GM19193 (cell line): ENCODE results near the gene HMG20A.

Experiments used
- POLR2A ChIP-seq: IDR thresholded peaks from 4 replicates; pipeline ENCODE4 v1.6.1; 2011; ENCODE audit not compliant: insufficient read depth, insufficient read length; ENCODE audit errors: extremely low read depth

Gene HMG20A

GRCh38 chr15:77521206-77521605 lies 100.5 kb downstream of the HMG20A start:
- TF ChIP-seq POLR2A, result no peak

DNA sequence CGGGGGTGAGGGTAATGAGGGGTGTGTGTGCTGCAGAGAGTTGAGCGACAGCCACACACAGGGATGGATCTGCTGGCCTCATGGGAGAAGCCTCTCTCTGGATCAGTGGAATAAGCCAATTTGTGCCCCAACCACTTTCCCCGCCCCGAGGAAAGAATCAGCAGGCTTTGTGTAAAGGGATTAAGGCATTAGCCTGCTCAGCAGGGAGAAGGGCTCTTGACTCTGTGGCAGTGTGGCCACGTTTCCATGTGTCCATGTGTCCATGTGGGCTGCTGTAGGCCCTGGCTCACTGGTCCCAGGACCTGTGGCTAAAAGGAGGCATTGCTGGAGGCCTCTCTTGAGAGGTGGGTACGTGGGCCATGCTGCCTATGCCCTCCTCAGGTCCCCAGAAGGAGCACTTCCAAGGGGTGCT lies 104.7 kb downstream of the HMG20A start:
- no peak for TF ChIP-seq POLR2A

- no peak for TF ChIP-seq POLR2A
Measured at GRCh38 chr15:77525907-77526594, 105.4 kb downstream of the HMG20A start.

DNA sequence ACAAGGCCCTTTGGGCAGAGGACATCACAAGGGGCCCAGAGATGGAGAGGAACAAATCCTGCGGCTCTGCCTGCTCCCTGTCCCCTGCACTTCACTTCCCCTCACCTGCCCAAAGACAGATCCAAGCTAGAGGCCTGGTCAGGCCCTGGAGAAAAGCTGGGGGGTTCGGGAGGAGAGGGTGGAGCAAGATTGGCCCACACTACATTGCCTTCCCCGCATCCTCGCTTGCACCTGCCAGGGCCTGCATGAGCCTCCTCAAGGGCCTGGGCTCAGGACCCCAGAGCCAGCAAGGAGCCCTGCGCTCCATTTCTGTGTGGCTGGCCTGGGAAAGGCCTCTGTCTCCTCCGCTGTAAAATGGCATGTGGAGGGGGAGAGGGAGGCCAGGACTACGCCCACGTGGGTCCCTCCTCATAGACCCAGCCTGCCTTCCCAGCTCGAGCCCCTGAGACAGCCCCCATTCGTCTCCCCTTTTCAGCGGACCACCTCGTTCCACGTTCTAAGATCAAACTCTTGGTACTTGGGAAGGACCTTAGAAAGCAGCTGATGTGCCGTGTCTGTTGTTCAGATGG lies 106.0 kb downstream of the HMG20A start:
- TF ChIP-seq POLR2A, result no peak

DNA sequence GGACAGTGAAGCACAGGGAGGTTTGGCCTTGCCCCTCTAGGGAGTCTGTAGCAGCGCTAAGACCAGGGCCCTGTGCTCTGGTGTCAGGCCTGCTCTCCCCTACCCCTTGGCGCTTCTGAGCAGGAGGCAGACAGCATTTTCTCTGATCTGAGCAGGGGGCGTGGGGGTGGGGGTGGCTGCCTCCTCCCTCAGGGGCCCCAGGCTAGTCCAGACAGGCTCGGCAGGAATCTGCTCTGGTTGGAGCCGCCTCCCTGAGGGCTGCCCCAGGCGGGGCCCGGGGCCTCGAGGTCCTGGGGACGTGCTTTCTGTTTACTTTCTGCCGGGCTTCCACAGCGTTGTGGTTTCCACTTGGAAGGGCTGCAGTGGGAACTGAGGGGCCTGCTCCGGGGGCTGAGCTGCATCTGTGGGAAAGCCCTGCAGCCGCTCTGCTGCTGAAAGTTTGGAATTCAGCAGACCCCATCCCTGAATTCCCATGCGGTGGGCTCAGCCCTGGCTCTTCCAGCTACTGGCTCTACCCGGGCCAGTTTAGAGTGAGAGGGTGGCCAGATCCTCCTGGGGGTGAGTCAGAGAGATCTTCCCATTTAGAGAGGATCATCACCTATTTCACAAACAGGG lies 106.6 kb downstream of the HMG20A start:
- TF ChIP-seq POLR2A, result no peak

- no peak for TF ChIP-seq POLR2A
Measured at GRCh38 chr15:77527831-77528231, 107.1 kb downstream of the HMG20A start.

- no peak for TF ChIP-seq POLR2A
Measured at GRCh38 chr15:77528290-77528967, 107.7 kb downstream of the HMG20A start.

DNA sequence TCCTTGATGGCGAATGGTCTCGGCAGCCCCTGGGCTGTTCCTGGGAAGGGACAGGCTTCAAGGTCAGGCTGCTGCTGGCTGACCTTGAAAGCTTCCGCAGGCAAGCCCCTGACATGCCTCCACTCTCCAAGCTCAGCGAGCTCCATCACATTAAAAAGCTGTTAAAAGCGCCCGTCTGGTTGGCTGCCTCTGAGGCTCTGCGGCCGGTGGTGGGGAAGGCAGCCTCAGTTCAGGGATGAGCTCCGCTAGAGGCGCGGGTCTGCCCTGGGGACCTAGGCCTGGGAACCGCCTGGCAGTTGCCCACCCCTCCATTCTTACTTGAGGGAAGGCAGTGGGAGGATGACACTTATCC lies 108.3 kb downstream of the HMG20A start:
- no peak for TF ChIP-seq POLR2A

DNA sequence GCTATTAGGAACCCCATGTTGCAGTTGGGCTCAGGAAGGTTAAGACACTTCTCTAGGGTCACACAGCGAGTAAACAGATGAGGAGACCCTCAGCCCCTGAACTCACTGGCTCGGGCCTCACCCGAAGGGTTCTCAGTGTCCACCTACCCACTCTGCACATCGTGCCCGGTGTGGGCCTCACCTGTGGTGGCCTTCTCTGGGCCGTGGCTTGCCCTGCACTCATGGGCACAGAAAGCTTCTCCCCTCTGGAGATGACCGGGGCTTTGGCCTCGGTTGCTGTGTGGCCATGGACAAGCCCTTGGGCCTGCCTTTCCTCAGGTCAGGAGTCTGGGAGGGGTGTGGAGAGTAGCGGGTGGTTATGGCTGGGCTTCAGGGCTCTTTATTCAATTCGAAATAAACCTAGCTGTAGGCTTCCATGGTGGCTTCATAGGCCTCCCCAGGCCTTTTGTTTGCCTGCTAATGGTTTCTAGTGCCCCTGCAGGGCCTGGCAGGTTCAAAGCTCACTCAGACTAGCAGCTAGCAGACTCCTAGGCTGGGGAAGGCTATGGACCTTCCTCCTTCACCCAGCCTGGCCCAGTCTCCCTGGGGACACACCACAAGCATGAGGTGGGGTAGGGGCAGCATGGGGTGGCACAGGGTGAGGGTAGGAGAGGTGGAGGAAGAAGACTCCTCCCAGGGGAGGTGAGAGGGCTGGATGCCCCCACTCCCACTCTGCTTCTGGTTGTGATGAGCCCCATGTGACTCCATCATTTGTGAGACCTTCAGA lies 108.9 kb downstream of the HMG20A start:
- no peak for TF ChIP-seq POLR2A

GRCh38 chr15:77530576-77530975 lies 109.9 kb downstream of the HMG20A start:
- no peak for TF ChIP-seq POLR2A

DNA sequence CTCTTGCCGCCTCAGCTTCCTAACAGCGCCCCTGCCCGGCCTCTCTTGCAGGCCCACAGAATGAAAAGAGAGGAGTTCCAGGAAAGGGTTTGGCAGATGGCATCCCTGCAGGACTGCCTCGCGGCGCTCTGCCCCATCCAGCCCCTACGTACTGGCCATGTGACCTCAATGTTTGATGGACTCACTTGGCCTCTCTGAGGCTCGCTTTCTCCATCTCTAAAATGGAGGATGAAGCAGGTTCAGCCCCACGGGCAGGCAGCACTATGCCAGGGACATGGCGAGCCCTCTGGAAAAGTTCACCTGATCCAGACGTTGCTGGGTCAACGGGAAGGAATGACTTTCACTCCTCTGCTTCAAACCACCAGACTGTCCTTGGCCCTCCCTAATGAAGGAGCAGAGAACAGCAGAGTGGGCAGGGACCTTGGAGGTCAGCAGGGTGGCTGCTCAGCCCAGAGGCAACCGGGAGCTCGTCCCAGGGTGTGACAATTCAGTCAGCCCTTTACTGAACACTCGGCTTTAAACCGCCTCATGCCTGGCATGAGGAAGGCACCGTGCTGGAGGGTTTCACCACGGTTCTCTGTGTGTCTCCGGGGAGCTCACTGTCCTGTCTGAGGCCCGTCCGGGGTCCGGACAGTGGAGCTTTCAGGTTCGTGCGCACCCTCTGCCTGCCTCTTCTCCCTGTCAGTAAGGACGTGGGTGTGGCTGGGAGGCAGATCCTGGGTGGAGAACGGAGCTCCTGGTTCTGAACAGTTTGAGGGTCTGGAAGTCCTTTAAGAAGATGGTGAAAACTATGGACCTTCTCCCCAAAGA lies 110.7 kb downstream of the HMG20A start:
- no peak for TF ChIP-seq POLR2A

GRCh38 chr15:77532067-77532710 lies 111.5 kb downstream of the HMG20A start:
- no peak for TF ChIP-seq POLR2A

- TF ChIP-seq POLR2A, result no peak
Measured at GRCh38 chr15:77532846-77533245, 112.2 kb downstream of the HMG20A start.

DNA sequence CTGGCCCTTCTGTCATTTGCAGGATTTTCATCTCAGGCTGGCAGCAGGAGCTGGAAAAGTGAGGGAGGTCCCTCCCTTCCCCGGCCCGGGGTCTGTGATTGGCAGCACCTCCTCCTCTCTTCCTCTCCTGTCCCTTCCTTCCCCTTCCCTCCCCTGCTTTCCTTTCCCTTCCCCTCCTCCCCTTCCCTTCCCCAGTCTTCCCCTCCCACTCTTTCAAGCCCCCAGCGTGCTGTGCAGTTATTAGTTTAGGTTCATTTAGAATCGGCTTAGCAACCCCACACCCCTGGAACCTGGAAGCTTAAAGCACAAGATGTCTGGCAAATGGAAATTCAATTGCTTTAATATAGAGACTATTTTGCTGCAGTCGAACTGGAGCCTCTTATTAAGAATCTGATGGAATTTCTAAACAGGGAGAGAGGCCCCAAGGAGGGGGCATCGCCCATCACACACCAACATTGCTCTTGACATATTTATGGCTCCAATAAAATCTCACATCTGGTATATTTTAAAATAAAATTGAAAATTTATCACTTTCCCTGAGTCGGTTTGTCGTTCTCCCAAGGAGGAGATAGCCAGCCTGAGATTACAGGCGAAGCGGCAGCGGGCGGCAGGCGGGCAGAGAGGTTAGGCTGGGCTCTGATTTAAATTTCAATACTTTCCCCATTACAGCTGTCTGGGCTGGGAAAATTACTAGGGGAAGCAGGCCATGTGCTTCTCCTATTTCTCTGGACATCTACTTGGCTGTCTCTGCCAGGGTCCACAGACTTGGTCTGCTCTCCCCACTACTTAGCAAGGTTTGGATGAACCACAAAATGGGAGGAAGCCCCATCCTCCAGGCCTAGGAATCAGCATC lies 113.1 kb downstream of the HMG20A start:
- no peak for TF ChIP-seq POLR2A
